AG04450 (cell line): Measurements from ENCODE around the gene MKNK1. TPM values are rescaled to one million over a fixed set of nuclear protein-coding genes. Genes with fewer than 3 reads are reported as not detected.

Experiments
- CTCF ChIA-PET: fragments of 300-600, 350-600 bp; formaldehyde crosslinking; extraction: SDS; loops from one replicate; lab custom pipeline; 2022; ENCODE audit warnings: antibody characterized with exemption, inconsistent platforms; lab: Charles Lee
- POLR2A ChIA-PET: fragments of 350-600 bp; formaldehyde crosslinking; extraction: SDS; loops from one replicate; lab custom pipeline; 2021; ENCODE audit warnings: antibody characterized with exemption, inconsistent platforms; lab: Yijun Ruan, JAX
- DNase-seq: peaks from one replicate; pipeline ENCODE4 v3.0.0-alpha.2; 2011; ENCODE audit warnings: low read depth, low spot score
- H3K27ac ChIP-seq: one replicate; pipeline ENCODE4 v1.5.1; 2012; ENCODE audit warnings: low read depth, low read length, control low read depth
- H3K27me3 ChIP-seq: one replicate; pipeline ENCODE4 v1.6.0; 2012; ENCODE audit warnings: low read length; ENCODE audit not compliant: control insufficient read depth, insufficient read depth
- H3K4me3 ChIP-seq: 2 replicates; pipeline ENCODE4 v1.5.1; 2011; ENCODE audit warnings: mild to moderate bottlenecking, low read depth, low read length, control low read depth
- H3K9me3 ChIP-seq: 2 replicates; pipeline ENCODE4 v1.5.1; 2012; ENCODE audit warnings: low read length; ENCODE audit not compliant: control insufficient read depth, insufficient read depth
- polyA plus RNA-seq: library from polyadenylated mRNA; depleted of rRNA; stranded (reverse); fragments of >200 nt; gene quantifications from 2 replicates; pipeline ENCODE4 v1.2.3, GENCODE V29; 2011
- TF ChIP-seq, protein P1 (sequence below): IDR thresholded peaks from 2 replicates; pipeline ENCODE4 v1.5.1; 2011; ENCODE audit warnings: low read depth, low read length, control low read depth, inconsistent platforms

Gene MKNK1
- polyA plus RNA-seq, 1 experiment, result 41.5 TPM

DNA sequence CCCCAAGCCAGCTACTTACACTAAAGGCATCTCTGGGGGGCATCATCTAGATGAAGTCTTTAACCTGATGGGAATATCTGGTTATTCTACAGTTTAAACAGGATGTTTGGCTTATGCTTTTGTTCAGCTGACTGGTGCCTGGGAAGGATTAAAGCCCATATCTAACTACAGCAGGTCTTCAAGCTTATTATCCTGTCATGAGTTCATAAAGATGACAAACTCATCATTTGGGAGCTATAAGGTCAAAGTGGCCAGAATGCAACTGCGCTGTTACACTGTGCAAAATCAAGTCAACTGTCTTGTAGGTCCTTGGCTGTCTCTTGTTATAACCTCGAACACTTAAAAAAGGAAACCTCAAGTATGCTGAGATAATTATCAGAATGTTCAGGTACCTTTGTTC, 31.1 kb upstream of the MKNK1 start:
- Histone ChIP-seq H3K27me3 (no peaks in the 10 kb centered on the region), H3K9me3 (no peaks in the 10 kb centered on the region), H3K27ac (no peak overlapping the region), H3K4me3 (no peak overlapping the region)
- ChIA-PET CTCF (interaction anchor here (0.9 to 1.1 kb wide), 2 partner anchors 13 to 87 kb away, joined by 4 read pairs; no protein-coding TSS in a partner anchor), POLR2A (no interaction called here)
- DNase-seq, result no peak
- TF ChIP-seq, protein P1, sequence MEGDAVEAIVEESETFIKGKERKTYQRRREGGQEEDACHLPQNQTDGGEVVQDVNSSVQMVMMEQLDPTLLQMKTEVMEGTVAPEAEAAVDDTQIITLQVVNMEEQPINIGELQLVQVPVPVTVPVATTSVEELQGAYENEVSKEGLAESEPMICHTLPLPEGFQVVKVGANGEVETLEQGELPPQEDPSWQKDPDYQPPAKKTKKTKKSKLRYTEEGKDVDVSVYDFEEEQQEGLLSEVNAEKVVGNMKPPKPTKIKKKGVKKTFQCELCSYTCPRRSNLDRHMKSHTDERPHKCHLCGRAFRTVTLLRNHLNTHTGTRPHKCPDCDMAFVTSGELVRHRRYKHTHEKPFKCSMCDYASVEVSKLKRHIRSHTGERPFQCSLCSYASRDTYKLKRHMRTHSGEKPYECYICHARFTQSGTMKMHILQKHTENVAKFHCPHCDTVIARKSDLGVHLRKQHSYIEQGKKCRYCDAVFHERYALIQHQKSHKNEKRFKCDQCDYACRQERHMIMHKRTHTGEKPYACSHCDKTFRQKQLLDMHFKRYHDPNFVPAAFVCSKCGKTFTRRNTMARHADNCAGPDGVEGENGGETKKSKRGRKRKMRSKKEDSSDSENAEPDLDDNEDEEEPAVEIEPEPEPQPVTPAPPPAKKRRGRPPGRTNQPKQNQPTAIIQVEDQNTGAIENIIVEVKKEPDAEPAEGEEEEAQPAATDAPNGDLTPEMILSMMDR, result no peak

DNA sequence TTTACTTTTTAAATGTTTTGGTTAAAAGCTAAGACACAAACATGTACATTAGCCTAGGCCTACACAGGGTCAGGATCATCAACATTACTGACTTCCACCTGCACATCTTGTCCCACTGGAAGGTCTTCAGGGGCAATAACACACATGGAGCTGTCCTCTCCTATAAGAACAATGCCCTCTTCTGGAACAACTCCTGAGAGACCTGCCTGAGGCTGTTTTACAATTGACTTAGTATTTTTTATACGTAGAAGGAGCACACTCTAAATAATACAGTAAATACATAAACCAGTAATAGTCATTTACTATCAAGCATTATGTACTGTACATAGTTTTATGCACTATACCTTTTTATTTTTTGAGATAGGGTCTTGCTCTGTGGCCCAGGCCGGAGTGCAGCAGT, 26.7 kb upstream of the MKNK1 start:
- ChIA-PET POLR2A (interaction anchor here (1.1 kb wide), 1 partner anchor 13 kb away, joined by 3 read pairs; no protein-coding TSS in a partner anchor), CTCF (interaction anchor here (0.6 to 1.0 kb wide), 2 partner anchors 8 to 224 kb away, joined by 3 read pairs; no protein-coding TSS in a partner anchor)
- Histone ChIP-seq H3K27ac (no peak overlapping the region), H3K9me3 (no peaks in the 10 kb centered on the region), H3K4me3 (no peak overlapping the region), H3K27me3 (no peaks in the 10 kb centered on the region)
- DNase-seq, result no peak
- TF ChIP-seq, protein P1, result no peak

DNA sequence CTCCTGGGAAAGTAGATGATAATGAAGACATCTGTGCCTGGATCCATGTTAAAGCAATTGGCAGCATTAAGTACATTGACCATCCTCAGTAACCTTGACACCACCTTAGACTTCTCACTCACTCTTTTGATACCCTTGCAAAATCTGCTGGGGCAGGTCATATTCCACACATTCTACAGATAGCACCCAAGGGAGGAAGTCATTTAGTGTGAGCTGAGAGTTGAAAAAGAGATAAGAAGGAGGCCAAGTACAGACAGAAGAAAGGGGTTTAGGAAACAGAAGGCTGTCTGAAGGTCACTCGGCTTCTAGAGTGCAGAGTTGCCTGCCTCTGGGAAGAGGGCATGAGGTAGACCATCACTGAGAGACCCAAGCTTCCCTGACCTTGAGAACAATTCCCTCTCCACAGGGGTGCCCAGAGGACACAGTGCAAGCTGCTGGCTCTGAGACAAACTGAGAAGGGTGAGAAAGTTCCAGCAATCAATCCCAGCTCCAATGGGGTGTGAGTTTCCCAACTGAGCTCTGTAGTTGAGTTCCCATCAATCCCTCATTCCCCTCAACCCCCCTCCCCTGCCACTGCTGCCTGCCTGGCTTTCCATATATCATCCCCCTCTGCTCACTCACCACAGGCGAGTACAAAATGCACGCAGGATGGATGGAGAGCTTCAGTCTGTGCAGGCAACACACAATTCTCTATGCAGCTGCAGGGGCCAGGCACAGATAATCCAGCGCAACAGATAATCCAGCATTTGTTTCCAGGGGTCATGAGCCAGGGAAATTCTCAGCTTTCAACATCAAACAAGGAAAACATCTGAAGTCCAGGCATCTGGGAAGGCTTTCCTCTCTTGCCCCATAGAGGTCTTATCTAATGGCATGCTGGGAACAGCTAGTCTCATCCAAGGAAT, 19.9 kb upstream of the MKNK1 start:
- Histone ChIP-seq H3K27ac (no peak overlapping the region), H3K27me3 (peaks cover 5% of the 10 kb centered on the region), H3K9me3 (no peaks in the 10 kb centered on the region), H3K4me3 (no peak overlapping the region)
- TF ChIP-seq, protein P1, result no peak
- DNase-seq, result no peak
- ChIA-PET POLR2A (no interaction called here), CTCF (interaction anchor here (0.6 to 6.3 kb wide), 4 partner anchors 8 to 102 kb away, joined by 3 to 54 read pairs (median 4); partner anchors contain the start of gene MKNK1)

DNA sequence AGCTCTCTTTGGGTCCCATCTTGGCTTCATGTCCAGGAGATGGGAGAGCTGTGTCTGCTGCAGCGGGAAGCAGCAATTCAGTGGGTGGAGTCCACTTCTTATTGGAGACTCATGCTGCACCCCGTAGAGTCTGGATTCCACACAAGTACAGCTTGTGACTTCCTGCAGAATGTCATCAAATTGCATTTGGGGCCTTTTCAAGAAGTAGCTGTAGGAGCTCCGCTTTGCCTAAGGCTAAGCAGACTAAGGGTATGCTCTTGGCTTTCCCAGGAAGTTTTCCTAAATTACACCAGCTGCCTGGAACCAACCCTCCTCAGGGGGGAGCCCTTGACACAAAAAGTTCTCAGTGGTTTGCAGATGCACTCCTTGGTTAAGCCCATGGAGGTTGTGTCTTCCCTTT, 18.3 kb upstream of the MKNK1 start:
- H3K27ac ChIP-seq, result no peak overlapping the region
- CTCF ChIA-PET, result interaction anchor here (0.6 to 6.3 kb wide), 8 partner anchors 8 to 1319 kb away, joined by 3 to 54 read pairs (median 4); no protein-coding TSS in a partner anchor
- no peak for DNase-seq

More for the DNA sequence above, 18.3 kb upstream of the MKNK1 start:
- Histone ChIP-seq H3K27me3 (peaks cover 5% of the 10 kb centered on the region), H3K4me3 (no peak overlapping the region), H3K9me3 (no peaks in the 10 kb centered on the region)
- TF ChIP-seq, protein P1, result peak; percentile 52
- POLR2A ChIA-PET, result no interaction called here
